ENCODE results near the gene ANAPC2. TPM values are rescaled to one million over a fixed set of nuclear protein-coding genes. Genes with fewer than 3 reads are reported as not detected.

The ANAPC2 gene
- total RNA-seq, 1 donor from 2014 or later, result 20.5 TPM

DNA sequence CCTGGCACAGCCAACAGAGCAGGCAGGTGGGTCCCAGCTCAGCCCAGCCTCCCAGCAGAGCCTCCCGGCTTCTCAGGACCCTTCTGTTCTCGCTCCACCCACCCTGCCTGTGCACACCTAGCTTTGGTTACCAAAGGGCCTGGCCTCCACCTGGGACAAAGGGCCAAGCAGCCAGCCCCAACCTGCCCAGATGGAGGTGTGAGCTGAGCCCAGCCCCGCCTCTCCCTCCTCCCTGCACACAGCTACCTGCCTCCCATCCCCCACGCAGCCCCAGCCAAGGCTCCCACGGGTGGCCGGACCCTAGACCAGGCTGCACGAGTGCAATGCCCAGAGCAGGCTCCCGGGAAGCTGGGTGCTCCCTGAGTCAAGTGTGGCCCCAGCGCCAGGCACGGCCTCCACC lies 6.5 kb upstream of the ANAPC2 start:
- TF ChIP-seq, protein P1, sequence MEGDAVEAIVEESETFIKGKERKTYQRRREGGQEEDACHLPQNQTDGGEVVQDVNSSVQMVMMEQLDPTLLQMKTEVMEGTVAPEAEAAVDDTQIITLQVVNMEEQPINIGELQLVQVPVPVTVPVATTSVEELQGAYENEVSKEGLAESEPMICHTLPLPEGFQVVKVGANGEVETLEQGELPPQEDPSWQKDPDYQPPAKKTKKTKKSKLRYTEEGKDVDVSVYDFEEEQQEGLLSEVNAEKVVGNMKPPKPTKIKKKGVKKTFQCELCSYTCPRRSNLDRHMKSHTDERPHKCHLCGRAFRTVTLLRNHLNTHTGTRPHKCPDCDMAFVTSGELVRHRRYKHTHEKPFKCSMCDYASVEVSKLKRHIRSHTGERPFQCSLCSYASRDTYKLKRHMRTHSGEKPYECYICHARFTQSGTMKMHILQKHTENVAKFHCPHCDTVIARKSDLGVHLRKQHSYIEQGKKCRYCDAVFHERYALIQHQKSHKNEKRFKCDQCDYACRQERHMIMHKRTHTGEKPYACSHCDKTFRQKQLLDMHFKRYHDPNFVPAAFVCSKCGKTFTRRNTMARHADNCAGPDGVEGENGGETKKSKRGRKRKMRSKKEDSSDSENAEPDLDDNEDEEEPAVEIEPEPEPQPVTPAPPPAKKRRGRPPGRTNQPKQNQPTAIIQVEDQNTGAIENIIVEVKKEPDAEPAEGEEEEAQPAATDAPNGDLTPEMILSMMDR (IDR thresholded peaks at IDR 0.05; ENCODE audit: insufficient read depth, low read length, severe bottlenecking), result no peak
- DNase-seq (ENCODE audit: low read depth) (peak; percentile 26), FAIRE-seq (no peak)
- Histone ChIP-seq H3K36me3 (ENCODE audit: control insufficient read depth, insufficient read depth, low read length) (peaks cover 9% of the 10 kb centered on the region), H3K4me3 (ENCODE audit: low read depth, low read length) (no peak overlapping the region), H3K27me3 (ENCODE audit: control insufficient read depth, insufficient read depth, low read length) (no peaks in the 10 kb centered on the region)

GRCh38 chr9:137194388-137194787 lies 6.0 kb upstream of the ANAPC2 start:
- TF ChIP-seq, protein P1 (IDR thresholded peaks at IDR 0.05; ENCODE audit: insufficient read depth, low read length, severe bottlenecking), result no peak
- DNase-seq (ENCODE audit: low read depth), result no peak
- peaks cover 13% of the 10 kb centered on the region for H3K36me3 ChIP-seq (ENCODE audit: control insufficient read depth, insufficient read depth, low read length)
- no peak for FAIRE-seq
- no peak overlapping the region for H3K4me3 ChIP-seq (ENCODE audit: low read depth, low read length)
- no peaks in the 10 kb centered on the region for H3K27me3 ChIP-seq (ENCODE audit: control insufficient read depth, insufficient read depth, low read length)

DNA sequence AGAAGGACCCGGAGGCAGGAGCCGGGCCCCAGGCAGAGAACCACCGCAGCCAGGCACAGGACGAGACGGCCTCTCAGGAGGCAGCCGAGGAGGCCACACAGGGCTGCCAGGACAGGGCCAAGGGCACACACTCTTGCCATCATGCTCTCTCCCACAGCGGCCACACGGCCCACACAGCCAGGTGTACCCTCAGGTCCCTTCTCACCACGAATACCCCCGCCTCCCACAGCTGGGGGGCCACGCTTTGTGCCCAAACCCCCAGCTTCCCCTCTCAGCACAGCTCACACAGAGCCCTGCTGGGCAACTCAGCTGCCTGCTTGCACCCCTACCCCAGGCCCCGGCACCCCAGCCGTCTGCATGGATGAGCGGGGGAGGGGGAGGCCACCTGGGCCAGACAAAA lies 5.4 kb upstream of the ANAPC2 start:
- Histone ChIP-seq H3K27me3 (ENCODE audit: control insufficient read depth, insufficient read depth, low read length) (no peaks in the 10 kb centered on the region), H3K4me3 (ENCODE audit: low read depth, low read length) (no peak overlapping the region), H3K36me3 (ENCODE audit: control insufficient read depth, insufficient read depth, low read length) (peaks cover 13% of the 10 kb centered on the region)
- TF ChIP-seq, protein P1 (IDR thresholded peaks at IDR 0.05; ENCODE audit: insufficient read depth, low read length, severe bottlenecking), result no peak
- FAIRE-seq, result no peak
- DNase-seq (ENCODE audit: low read depth), result no peak

DNA sequence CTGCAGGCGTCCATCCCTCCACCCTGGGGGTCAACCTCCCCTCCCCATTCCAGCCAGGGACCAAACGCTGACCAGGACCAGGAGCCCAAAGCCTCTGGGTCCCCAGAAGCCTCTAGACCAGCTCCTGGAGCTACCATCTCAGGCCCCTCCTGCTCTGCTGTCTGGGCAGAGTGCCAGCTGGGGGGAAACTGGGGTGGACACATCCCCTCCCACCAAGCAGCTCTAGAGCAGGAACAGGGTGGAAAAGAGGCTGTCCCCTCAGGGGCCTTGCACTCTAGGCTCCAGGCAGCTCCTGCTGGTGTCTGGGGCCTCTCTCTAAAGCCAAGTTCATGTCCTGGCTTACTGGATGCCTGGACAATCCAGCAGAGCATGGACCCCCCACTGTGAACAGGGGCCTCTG lies 4.5 kb upstream of the ANAPC2 start:
- no peaks in the 10 kb centered on the region for H3K27me3 ChIP-seq (ENCODE audit: control insufficient read depth, insufficient read depth, low read length)
- H3K4me3 ChIP-seq (ENCODE audit: low read depth, low read length), result no peak overlapping the region
- TF ChIP-seq, protein P1 (IDR thresholded peaks at IDR 0.05; ENCODE audit: insufficient read depth, low read length, severe bottlenecking), result no peak
- peaks cover 13% of the 10 kb centered on the region for H3K36me3 ChIP-seq (ENCODE audit: control insufficient read depth, insufficient read depth, low read length)
- FAIRE-seq, result no peak
- DNase-seq (ENCODE audit: low read depth), result no peak

DNA sequence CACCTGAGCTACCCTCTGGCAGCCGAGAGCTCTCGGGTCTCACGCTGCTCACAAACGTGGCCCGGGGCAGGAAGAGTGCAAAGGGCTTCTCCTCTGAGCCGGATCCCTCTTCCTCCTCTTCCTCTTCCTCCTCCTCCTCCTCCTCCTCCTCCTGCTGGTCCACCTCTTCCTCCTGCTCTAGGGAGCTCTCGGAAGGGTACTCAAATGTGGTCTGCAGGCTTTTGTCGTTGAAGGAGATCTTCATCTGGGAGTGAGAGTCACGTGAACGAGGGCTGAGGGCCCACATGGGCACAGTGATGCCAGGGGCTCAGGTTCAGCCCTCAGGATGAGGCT lies 4.1 kb upstream of the ANAPC2 start:
- Histone ChIP-seq H3K36me3 (ENCODE audit: control insufficient read depth, insufficient read depth, low read length) (peaks cover 13% of the 10 kb centered on the region), H3K27me3 (ENCODE audit: control insufficient read depth, insufficient read depth, low read length) (no peaks in the 10 kb centered on the region), H3K4me3 (ENCODE audit: low read depth, low read length) (no peak overlapping the region)
- DNase-seq (ENCODE audit: low read depth), result no peak
- FAIRE-seq, result no peak
- TF ChIP-seq, protein P1 (IDR thresholded peaks at IDR 0.05; ENCODE audit: insufficient read depth, low read length, severe bottlenecking), result no peak

- TF ChIP-seq, protein P1 (IDR thresholded peaks at IDR 0.05; ENCODE audit: insufficient read depth, low read length, severe bottlenecking), result no peak
- H3K36me3 ChIP-seq (ENCODE audit: control insufficient read depth, insufficient read depth, low read length), result peaks cover 17% of the 10 kb centered on the region
- no peak overlapping the region for H3K4me3 ChIP-seq (ENCODE audit: low read depth, low read length)
- no peaks in the 10 kb centered on the region for H3K27me3 ChIP-seq (ENCODE audit: control insufficient read depth, insufficient read depth, low read length)
- no peak for FAIRE-seq
- DNase-seq (ENCODE audit: low read depth), result no peak
Measured at GRCh38 chr9:137191691-137192447, 3.5 kb upstream of the ANAPC2 start.

Measured in bronchial epithelial cell (primary cell).